HEK293 (cell line): Measurements from ENCODE around the gene LZTR1.

ENCODE experiments used
- CTCF ChIA-PET: fragments of 350-600 bp; formaldehyde crosslinking; extraction: SDS; loops from one replicate; lab custom pipeline; 2021; ENCODE audit warnings: antibody characterized with exemption; lab: Yijun Ruan, JAX
- POLR2A ChIA-PET: fragments of 300-600 bp; formaldehyde crosslinking; extraction: SDS; loops from one replicate; lab custom pipeline; 2020; ENCODE audit warnings: antibody characterized with exemption, inconsistent platforms; lab: Yijun Ruan, JAX
- H3K27ac ChIP-seq: fragments of 200-500 bp; sonication (Bioruptor generic); 2 replicates; pipeline ENCODE4 v1.5.1; 2014; ENCODE audit warnings: low read depth, low read length, control low read depth, inconsistent platforms; ENCODE audit errors: extremely low read depth
- H3K36me3 ChIP-seq, 2 experiments: fragments of 200-500 bp in 1 of 2; sonication (Bioruptor generic) in 1 of 2; 1 replicate in 1 of 2; 2 replicates in 1 of 2; pipeline ENCODE4 v1.5.1; 2014 to 2017; ENCODE audit warnings: inconsistent platforms in 2 of 2, low read length in 2 of 2; ENCODE audit not compliant: control insufficient read depth in 2 of 2, insufficient read depth in 1 of 2
- H3K4me1 ChIP-seq: fragments of 200-500 bp; sonication (Bioruptor generic); 2 replicates; pipeline ENCODE4 v1.5.1; 2014; ENCODE audit warnings: mild to moderate bottlenecking, low read length, inconsistent platforms; ENCODE audit not compliant: control insufficient read depth, insufficient read depth
- H3K4me3 ChIP-seq: 2 replicates; pipeline ENCODE4 v1.5.1; 2011; ENCODE audit warnings: low read depth, mild to moderate bottlenecking, control low read depth, low read length, moderate library complexity
- H3K9me3 ChIP-seq: fragments of 200-500 bp; sonication (Bioruptor generic); 2 replicates; pipeline ENCODE4 v1.5.1; 2014; ENCODE audit warnings: low read depth, low read length, inconsistent platforms; ENCODE audit not compliant: control insufficient read depth, insufficient read depth
- AEBP2 ChIP-seq: fragments of 450-650 bp; formaldehyde crosslinking; IDR thresholded peaks from 2 replicates; pipeline ENCODE4 v1.5.1; 2016; ENCODE audit warnings: missing biosample characterization, missing genetic modification characterization, borderline replicate concordance
- BCL11A ChIP-seq: fragments of 450-650 bp; formaldehyde crosslinking; IDR thresholded peaks from 2 replicates; pipeline ENCODE4 v1.5.1; 2016; ENCODE audit warnings: low read depth, missing biosample characterization, missing genetic modification characterization
- HOXC10 ChIP-seq: sonication (generic); formaldehyde crosslinking; IDR thresholded peaks from 2 replicates; pipeline ENCODE4 v1.8.1; 2023; ENCODE audit warnings: mild to moderate bottlenecking, missing genetic modification reagents
- KLF10 ChIP-seq: fragments of 450-650 bp; IDR thresholded peaks from 2 replicates; pipeline ENCODE4 v1.5.1; 2018; ENCODE audit warnings: missing biosample characterization, mild to moderate bottlenecking, missing genetic modification characterization
- KLF16 ChIP-seq: fragments of 450-650 bp; formaldehyde crosslinking; IDR thresholded peaks from 2 replicates; pipeline ENCODE4 v1.5.1; 2017; ENCODE audit warnings: missing biosample characterization, missing genetic modification characterization
- ZFP69B ChIP-seq: fragments of 450-650 bp; formaldehyde crosslinking; IDR thresholded peaks from 2 replicates; pipeline ENCODE4 v1.5.1; 2016; ENCODE audit warnings: missing biosample characterization, missing genetic modification characterization
- ZIC2 ChIP-seq: fragments of 450-650 bp; formaldehyde crosslinking; IDR thresholded peaks from 2 replicates; pipeline ENCODE4 v1.5.1; 2016; ENCODE audit warnings: missing biosample characterization, missing genetic modification characterization
- ZNF10 ChIP-seq: fragments of 450-650 bp; formaldehyde crosslinking; IDR thresholded peaks from 2 replicates; pipeline ENCODE4 v1.5.1; 2017; ENCODE audit warnings: missing biosample characterization, missing genetic modification characterization
- ZNF121 ChIP-seq: fragments of 450-650 bp; formaldehyde crosslinking; IDR thresholded peaks from 2 replicates; pipeline ENCODE4 v1.5.1; 2016; ENCODE audit warnings: missing biosample characterization, missing genetic modification characterization
- ZNF146 ChIP-seq: fragments of 450-650 bp; formaldehyde crosslinking; IDR thresholded peaks from 2 replicates; pipeline ENCODE4 v1.5.1; 2016; ENCODE audit warnings: missing biosample characterization, missing genetic modification characterization
- ZNF335 ChIP-seq: fragments of 450-650 bp; formaldehyde crosslinking; conservative IDR thresholded peaks from 2 replicates; pipeline ENCODE4 v1.5.1; 2016; ENCODE audit warnings: missing biosample characterization, missing genetic modification characterization
- ZNF362 ChIP-seq: fragments of 450-650 bp; formaldehyde crosslinking; IDR thresholded peaks from 2 replicates; pipeline ENCODE4 v1.5.1; 2016; ENCODE audit warnings: missing biosample characterization, missing genetic modification characterization
- ZNF37A ChIP-seq: fragments of 450-650 bp; IDR thresholded peaks from 2 replicates; pipeline ENCODE4 v1.5.1; 2018; ENCODE audit warnings: missing biosample characterization, missing genetic modification characterization
- ZNF423 ChIP-seq: fragments of 450-650 bp; formaldehyde crosslinking; IDR thresholded peaks from 2 replicates; pipeline ENCODE4 v1.5.1; 2016; ENCODE audit warnings: missing biosample characterization, missing genetic modification characterization
- ZNF473 ChIP-seq: fragments of 450-650 bp; formaldehyde crosslinking; IDR thresholded peaks from 2 replicates; pipeline ENCODE4 v1.5.1; 2017; ENCODE audit warnings: missing biosample characterization, missing genetic modification characterization
- ZNF488 ChIP-seq: fragments of 450-650 bp; formaldehyde crosslinking; IDR thresholded peaks from 2 replicates; pipeline ENCODE4 v1.5.1; 2016; ENCODE audit warnings: missing biosample characterization, missing genetic modification characterization
- ZNF561 ChIP-seq: fragments of 450-650 bp; IDR thresholded peaks from 2 replicates; pipeline ENCODE4 v1.5.1; 2018; ENCODE audit warnings: missing biosample characterization, missing genetic modification characterization, borderline replicate concordance
- ZNF610 ChIP-seq: fragments of 450-650 bp; formaldehyde crosslinking; IDR thresholded peaks from 2 replicates; pipeline ENCODE4 v1.5.1; 2016; ENCODE audit warnings: missing biosample characterization, missing genetic modification characterization, borderline replicate concordance
- ZNF654 ChIP-seq: fragments of 450-650 bp; formaldehyde crosslinking; IDR thresholded peaks from 2 replicates; pipeline ENCODE4 v1.5.1; 2016; ENCODE audit warnings: low read depth, missing biosample characterization, missing genetic modification characterization
- ZNF843 ChIP-seq: fragments of 450-650 bp; formaldehyde crosslinking; IDR thresholded peaks from 2 replicates; pipeline ENCODE4 v1.5.1; 2016; ENCODE audit warnings: missing biosample characterization, missing genetic modification characterization
- ZSCAN16 ChIP-seq: fragments of 450-650 bp; formaldehyde crosslinking; IDR thresholded peaks from 2 replicates; pipeline ENCODE4 v1.5.1; 2016; ENCODE audit warnings: missing biosample characterization, missing genetic modification characterization
- ZSCAN18 ChIP-seq: fragments of 450-650 bp; formaldehyde crosslinking; IDR thresholded peaks from 2 replicates; pipeline ENCODE4 v1.5.1; 2016; ENCODE audit warnings: missing biosample characterization, missing genetic modification characterization

LZTR1 gene

GRCh38 chr22:20962491-20962945 lies 19.6 kb upstream of the LZTR1 start (continued):
- TF ChIP-seq ZNF473 (tag by site-specific recombination) (no peak), ZNF561 (tag by site-specific recombination) (no peak), ZNF654 (tag by site-specific recombination) (no peak), ZNF10 (tag by site-specific recombination) (no peak), KLF16 (tag by site-specific recombination) (no peak), ZNF488 (no peak), ZIC2 (tag by site-specific recombination) (no peak), BCL11A (tag by site-specific recombination) (no peak)

GRCh38 chr22:20963201-20964052 lies 18.7 kb upstream of the LZTR1 start:
- no peak overlapping the region for H3K4me3 ChIP-seq
- ChIA-PET CTCF (interaction anchor here (0.6 to 4.5 kb wide), 7 partner anchors 19 to 140 kb away, joined by 3 to 14 read pairs (median 5); partner anchors contain the start of gene LZTR1), POLR2A (no interaction called here)
- no peak overlapping the region for H3K27ac ChIP-seq
- no peaks in the 10 kb centered on the region for H3K36me3 ChIP-seq
- no peak for TF ChIP-seq ZNF610 (tag by site-specific recombination)
- H3K9me3 ChIP-seq, result no peaks in the 10 kb centered on the region
- H3K4me1 ChIP-seq, result no peaks in the 10 kb centered on the region

- Histone ChIP-seq H3K4me1 (no peaks in the 10 kb centered on the region), H3K9me3 (no peaks in the 10 kb centered on the region), H3K4me3 (no peak overlapping the region), H3K36me3 (no peaks in the 10 kb centered on the region), H3K27ac (no peak overlapping the region)
- ChIA-PET POLR2A (no interaction called here), CTCF (interaction anchor here (0.6 to 1.4 kb wide), 3 partner anchors 38 to 57 kb away, joined by 3 to 4 read pairs (median 3); partner anchors contain the start of gene THAP7)
- no peak for TF ChIP-seq ZNF335 (tag by site-specific recombination)
- TF ChIP-seq ZSCAN16 (tag by site-specific recombination), result no peak
- no peak for TF ChIP-seq ZFP69B (tag by site-specific recombination)
- TF ChIP-seq ZNF146 (tag by site-specific recombination), result no peak
- no peak for TF ChIP-seq ZNF843 (tag by site-specific recombination)
- no peak for TF ChIP-seq ZNF37A (tag by site-specific recombination)
- TF ChIP-seq ZNF423 (tag by site-specific recombination), result no peak
- no peak for TF ChIP-seq ZNF610 (tag by site-specific recombination)
Observed at GRCh38 chr22:20964090-20964798, 17.9 kb upstream of the LZTR1 start.

- no peaks in the 10 kb centered on the region for H3K9me3 ChIP-seq
- H3K4me3 ChIP-seq, result no peak overlapping the region
- H3K27ac ChIP-seq, result no peak overlapping the region
- CTCF ChIA-PET, result interaction anchor here (0.6 to 0.7 kb wide), 2 partner anchors 38 to 52 kb away, joined by 3 read pairs; partner anchors contain the start of gene THAP7
- POLR2A ChIA-PET, result no interaction called here
- no peaks in the 10 kb centered on the region for H3K36me3 ChIP-seq
- H3K4me1 ChIP-seq, result no peaks in the 10 kb centered on the region
- TF ChIP-seq ZNF362 (tag by site-specific recombination) (no peak), HOXC10 (CRISPR knock-in tag) (no peak), AEBP2 (tag by site-specific recombination) (no peak), ZSCAN18 (no peak), KLF10 (no peak), ZNF121 (tag by site-specific recombination) (no peak)
Observed at GRCh38 chr22:20964799-20965103, 17.3 kb upstream of the LZTR1 start.
